Keratinocyte (primary cell): ENCODE results near the gene NDRG2. TPM values are rescaled to one million over a fixed set of nuclear protein-coding genes. Genes with fewer than 3 reads are reported as not detected.

ENCODE experiments used
- DNase-seq: peaks from one replicate; pipeline ENCODE4 v3.0.0-alpha.2; 2011; ENCODE audit warnings: low read depth, missing footprints, low spot score
- FAIRE-seq: peaks from 2 replicates; lab custom pipeline; 2011; peaks lifted over from hg19 to GRCh38; lab: Jason Lieb, UNC
- H2AFZ ChIP-seq: 2 replicates; pipeline ENCODE4 v1.6.0; 2012; ENCODE audit warnings: low read length, control low read depth, inconsistent platforms; ENCODE audit not compliant: control insufficient read depth
- H3K27ac ChIP-seq: 2 replicates; pipeline ENCODE4 v1.5.1; 2011; ENCODE audit warnings: low read length; ENCODE audit not compliant: control insufficient read depth, insufficient read depth
- H3K27me3 ChIP-seq: 3 replicates; pipeline ENCODE4 v1.6.0; 2011; ENCODE audit warnings: low read length; ENCODE audit not compliant: control insufficient read depth, insufficient read depth; ENCODE audit errors: extremely low read depth
- H3K36me3 ChIP-seq, 2 experiments: 2 replicates in 1 of 2; 3 replicates in 1 of 2; pipeline ENCODE4 v1.5.1; 2011; ENCODE audit warnings: low read length in 2 of 2, mild to moderate bottlenecking in 1 of 2; ENCODE audit not compliant: control insufficient read depth in 2 of 2, insufficient read depth in 2 of 2; ENCODE audit errors: extremely low read depth in 1 of 2
- H3K4me1 ChIP-seq: 3 replicates; pipeline ENCODE4 v1.5.1; 2011; ENCODE audit warnings: low read length; ENCODE audit not compliant: control insufficient read depth, insufficient read depth; ENCODE audit errors: extremely low read depth
- H3K4me2 ChIP-seq: 3 replicates; pipeline ENCODE4 v1.6.0; 2011; ENCODE audit warnings: low read depth, low read length; ENCODE audit not compliant: control insufficient read depth, insufficient read depth; ENCODE audit errors: extremely low read depth
- H3K4me3 ChIP-seq, 3 experiments: fragments of 200-600 bp in 1 of 3; sonication (generic) in 1 of 3; 2 replicates in 2 of 3; 3 replicates in 1 of 3; pipeline ENCODE4 v1.5.1; 2011 to 2016; ENCODE audit warnings: low read length in 3 of 3, mild to moderate bottlenecking in 3 of 3, control low read depth in 2 of 3, inconsistent platforms in 1 of 3, low read depth in 1 of 3, mixed read lengths in 1 of 3, mixed run types in 1 of 3, moderate library complexity in 1 of 3; ENCODE audit not compliant: control insufficient read depth in 2 of 3, insufficient read depth in 2 of 3; ENCODE audit errors: extremely low read depth in 1 of 3
- H3K79me2 ChIP-seq: 2 replicates; pipeline ENCODE4 v1.6.0; 2012; ENCODE audit warnings: low read length; ENCODE audit not compliant: control insufficient read depth, insufficient read depth
- H3K9ac ChIP-seq: 3 replicates; pipeline ENCODE4 v1.6.0; 2011; ENCODE audit warnings: low read length; ENCODE audit not compliant: control insufficient read depth, insufficient read depth; ENCODE audit errors: extremely low read depth
- H3K9me1 ChIP-seq: 3 replicates; pipeline ENCODE4 v1.6.0; 2011; ENCODE audit warnings: low read length; ENCODE audit not compliant: control insufficient read depth, insufficient read depth; ENCODE audit errors: extremely low read depth
- H3K9me3 ChIP-seq: 2 replicates; pipeline ENCODE4 v1.5.1; 2012; ENCODE audit warnings: low read depth, low read length; ENCODE audit not compliant: control insufficient read depth
- H4K20me1 ChIP-seq: 3 replicates; pipeline ENCODE4 v1.6.0; 2011; ENCODE audit warnings: low read length; ENCODE audit not compliant: control insufficient read depth, insufficient read depth; ENCODE audit errors: extremely low read depth
- EZH2 ChIP-seq: IDR thresholded peaks from one replicate; pipeline ENCODE4 v1.6.1; 2012; ENCODE audit warnings: inconsistent platforms, mild to moderate bottlenecking, low read length, moderate library complexity
- dilution Hi-C: fragments of 300-500 bp; cut with MboI; formaldehyde crosslinking; loops from one replicate; pipeline ENCODE4 v1.7.0; 2020; ENCODE audit warnings: low sequenced_read_pairs; ENCODE audit not compliant: extremely low pct_ligation_motif_present
- polyA plus RNA-seq, 5 experiments: library from polyadenylated mRNA; depleted of rRNA in 3 of 5; stranded (reverse) in 3 of 5; stranded (forward) in 1 of 5; unstranded in 1 of 5; fragments of >200 nt; gene quantifications; 1 replicate in 1 of 5; 2 replicates in 3 of 5; 3 replicates in 1 of 5; pipeline versions ENCODE4 v1.2.1 to v1.2.3, GENCODE V29; 2011 to 2012; ENCODE audit warnings: missing spikeins in 2 of 5, low read depth in 1 of 5, low replicate concordance in 1 of 5
- TF ChIP-seq, protein P1 (sequence below), 3 experiments: IDR thresholded peaks in 1 of 3; conservative IDR thresholded peaks in 1 of 3; optimal IDR thresholded peaks in 1 of 3; 2 replicates in 2 of 3; 3 replicates in 1 of 3; pipeline versions ENCODE3 to v1.5.1; 2011; ENCODE audit warnings: low read length in 3 of 3, mild to moderate bottlenecking in 3 of 3, moderate library complexity in 2 of 3, control low read depth in 1 of 3, inconsistent platforms in 1 of 3; ENCODE audit not compliant: insufficient read depth in 2 of 3; ENCODE audit errors: extremely low read depth in 1 of 3

Gene NDRG2
- polyA plus RNA-seq, 1 donor (not counting 4 experiments of a cell fraction or from before 2014, with no cell fraction given) = 11.1 TPM

DNA sequence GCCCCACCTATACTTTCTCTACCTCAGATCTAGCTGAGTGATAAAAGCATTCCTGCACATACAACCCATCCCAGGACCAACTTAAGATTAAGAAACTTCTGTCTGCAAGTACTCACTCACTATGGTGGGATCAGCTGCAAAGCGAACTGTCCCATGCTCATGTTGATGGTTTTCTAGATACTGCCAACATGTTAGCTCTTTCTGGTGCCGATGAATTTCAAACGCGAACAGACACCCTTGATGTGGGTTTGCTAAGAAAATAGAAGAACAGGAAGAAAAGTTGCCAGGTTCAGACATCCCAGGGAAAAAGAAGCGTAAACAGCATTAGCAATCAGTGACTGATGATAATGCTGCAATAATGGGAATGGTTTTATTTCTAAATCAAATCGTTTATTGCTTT is 27.3 kb downstream of the NDRG2 start:
- H3K4me2 ChIP-seq = no peak overlapping the region
- no peak overlapping the region for H3K9ac ChIP-seq
- H2AFZ ChIP-seq = no peak overlapping the region
- dilution Hi-C loops = no loop called here
- no peak overlapping the region for H3K4me3 ChIP-seq
- no peaks in the 10 kb centered on the region for H3K79me2 ChIP-seq
- no peaks in the 10 kb centered on the region for H3K27me3 ChIP-seq
- no peak overlapping the region for H3K27ac ChIP-seq
- H3K9me1 ChIP-seq = no peaks in the 10 kb centered on the region
- no peak for TF ChIP-seq EZH2
- TF ChIP-seq, protein P1, sequence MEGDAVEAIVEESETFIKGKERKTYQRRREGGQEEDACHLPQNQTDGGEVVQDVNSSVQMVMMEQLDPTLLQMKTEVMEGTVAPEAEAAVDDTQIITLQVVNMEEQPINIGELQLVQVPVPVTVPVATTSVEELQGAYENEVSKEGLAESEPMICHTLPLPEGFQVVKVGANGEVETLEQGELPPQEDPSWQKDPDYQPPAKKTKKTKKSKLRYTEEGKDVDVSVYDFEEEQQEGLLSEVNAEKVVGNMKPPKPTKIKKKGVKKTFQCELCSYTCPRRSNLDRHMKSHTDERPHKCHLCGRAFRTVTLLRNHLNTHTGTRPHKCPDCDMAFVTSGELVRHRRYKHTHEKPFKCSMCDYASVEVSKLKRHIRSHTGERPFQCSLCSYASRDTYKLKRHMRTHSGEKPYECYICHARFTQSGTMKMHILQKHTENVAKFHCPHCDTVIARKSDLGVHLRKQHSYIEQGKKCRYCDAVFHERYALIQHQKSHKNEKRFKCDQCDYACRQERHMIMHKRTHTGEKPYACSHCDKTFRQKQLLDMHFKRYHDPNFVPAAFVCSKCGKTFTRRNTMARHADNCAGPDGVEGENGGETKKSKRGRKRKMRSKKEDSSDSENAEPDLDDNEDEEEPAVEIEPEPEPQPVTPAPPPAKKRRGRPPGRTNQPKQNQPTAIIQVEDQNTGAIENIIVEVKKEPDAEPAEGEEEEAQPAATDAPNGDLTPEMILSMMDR (optimal IDR thresholded peaks at IDR 0.05 in 1 of 3, IDR thresholded peaks at IDR 0.05 in 1 of 3, conservative IDR thresholded peaks at IDR 0.05 in 1 of 3; ENCODE audit: extremely low read depth in 1 of 3, insufficient read depth in 2 of 3, low read length in 3 of 3) = no peak
- peaks cover 17% of the 10 kb centered on the region for H3K4me1 ChIP-seq
- H4K20me1 ChIP-seq = no peaks in the 10 kb centered on the region
- H3K9me3 ChIP-seq = no peaks in the 10 kb centered on the region
- peaks cover 19 to 27% of the 10 kb centered on the region in 2 experiments for H3K36me3 ChIP-seq
- no peak for FAIRE-seq
- no peak for DNase-seq

GRCh38 chr14:20997115-20997514 is 27.7 kb downstream of the NDRG2 start:
- Histone ChIP-seq H3K4me3 (no peak overlapping the region), H3K36me3 (peaks cover 22 to 30% of the 10 kb centered on the region in 2 experiments), H3K27me3 (no peaks in the 10 kb centered on the region), H3K4me2 (no peak overlapping the region), H3K9me1 (no peaks in the 10 kb centered on the region), H3K9ac (no peak overlapping the region), H4K20me1 (no peaks in the 10 kb centered on the region), H3K79me2 (peaks cover 3% of the 10 kb centered on the region), H3K9me3 (no peaks in the 10 kb centered on the region), H3K27ac (no peak overlapping the region), H2AFZ (no peak overlapping the region), H3K4me1 (peaks cover 17% of the 10 kb centered on the region)
- DNase-seq (no peak), FAIRE-seq (no peak)
- dilution Hi-C loops = no loop called here
- TF ChIP-seq, protein P1 (optimal IDR thresholded peaks at IDR 0.05 in 1 of 3, IDR thresholded peaks at IDR 0.05 in 1 of 3, conservative IDR thresholded peaks at IDR 0.05 in 1 of 3; ENCODE audit: extremely low read depth in 1 of 3, insufficient read depth in 2 of 3, low read length in 3 of 3) = no peak
- TF ChIP-seq EZH2 = no peak
